GM12864 (cell line): Measurements from ENCODE around the gene TGFBI.

Experiments
- DNase-seq: peaks from one replicate; pipeline ENCODE4 v3.0.0-alpha.2; 2011; ENCODE audit warnings: low read depth
- H3K4me3 ChIP-seq: 2 replicates; pipeline ENCODE4 v1.5.1; 2011; ENCODE audit warnings: mild to moderate bottlenecking, low read depth, low read length, control low read depth
- CTCF ChIP-seq: IDR thresholded peaks from 2 replicates; pipeline ENCODE4 v1.5.1; 2011; ENCODE audit warnings: low read depth, mild to moderate bottlenecking, moderate library complexity, low read length, control low read depth, inconsistent platforms; ENCODE audit errors: missing control alignments

TGFBI gene

DNA sequence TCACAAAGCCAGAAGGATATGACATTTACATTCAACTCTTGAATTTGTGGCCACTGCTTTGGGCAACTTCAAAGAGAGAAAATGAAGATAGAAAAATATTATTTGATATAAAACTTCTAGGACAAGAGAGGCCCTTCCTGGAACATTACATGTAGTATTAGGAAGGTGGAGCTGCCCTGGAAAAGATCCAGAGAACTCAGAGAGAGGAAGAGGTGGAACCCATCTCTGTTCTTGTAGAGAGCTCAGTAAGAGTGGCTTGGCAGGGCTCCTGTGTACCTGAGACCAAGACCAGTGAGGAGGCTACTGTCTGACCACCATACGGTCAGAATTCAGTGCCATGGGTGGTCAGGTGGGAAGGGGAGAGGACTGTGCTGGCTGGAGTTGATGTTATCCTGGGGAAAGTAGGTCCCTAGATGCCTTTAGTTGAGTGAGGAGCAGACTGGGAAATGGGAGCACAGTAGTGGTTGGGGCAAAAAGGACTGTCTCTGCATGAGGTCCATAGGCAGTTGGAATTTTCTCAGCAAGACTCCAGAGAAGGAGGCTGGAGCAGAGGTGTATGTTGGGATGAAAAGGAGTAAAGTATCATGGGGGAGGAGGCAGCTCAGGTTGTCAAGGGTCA is 7.6 kb downstream of the TGFBI start:
- no peak for DNase-seq
- TF ChIP-seq CTCF, result no peak
- no peak overlapping the region for H3K4me3 ChIP-seq

GRCh38 chr5:136037001-136037705 is 8.4 kb downstream of the TGFBI start:
- no peak for DNase-seq
- no peak for TF ChIP-seq CTCF
- H3K4me3 ChIP-seq, result no peak overlapping the region

DNA sequence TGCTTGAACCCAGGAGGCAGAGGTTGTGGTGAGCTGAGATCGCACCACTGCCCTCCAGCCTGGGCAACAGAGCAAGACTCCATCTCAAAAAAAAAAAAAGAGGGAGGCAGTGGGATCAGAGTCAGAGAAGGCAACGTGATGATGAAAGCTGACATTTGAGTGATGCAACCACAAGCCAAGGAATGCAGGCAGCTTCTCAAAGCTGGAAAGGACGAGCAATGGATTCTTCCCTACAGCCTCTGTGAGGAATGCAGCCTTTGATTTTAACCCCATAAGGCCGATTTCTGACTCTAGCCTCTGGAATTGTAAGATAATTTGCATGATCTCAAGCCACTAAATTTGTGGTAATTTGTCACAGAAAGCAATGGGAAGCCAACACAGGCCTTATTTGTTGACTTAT is 9.8 kb downstream of the TGFBI start:
- TF ChIP-seq CTCF, result no peak
- no peak overlapping the region for H3K4me3 ChIP-seq
- no peak for DNase-seq

DNA sequence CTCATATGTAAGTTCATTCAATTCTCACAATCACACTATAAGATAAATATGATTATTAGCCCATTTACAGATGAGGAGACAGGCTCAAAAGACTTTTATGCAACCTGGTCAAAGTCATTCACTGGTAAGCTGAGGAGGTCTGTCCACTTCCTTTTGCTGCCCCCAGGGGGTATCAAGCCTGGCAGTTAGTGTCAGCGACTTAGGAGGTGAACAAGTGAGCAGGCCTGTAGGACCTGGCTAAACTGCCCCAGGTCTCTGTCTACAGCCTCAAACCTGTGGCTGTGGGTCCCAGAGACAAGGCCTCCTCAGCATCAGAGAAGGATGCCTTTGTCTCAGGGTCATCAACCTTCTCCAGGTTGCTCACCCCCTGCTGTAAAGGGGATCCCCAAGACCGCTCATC is 10.4 kb downstream of the TGFBI start:
- no peak overlapping the region for H3K4me3 ChIP-seq
- DNase-seq, result no peak
- no peak for TF ChIP-seq CTCF

DNA sequence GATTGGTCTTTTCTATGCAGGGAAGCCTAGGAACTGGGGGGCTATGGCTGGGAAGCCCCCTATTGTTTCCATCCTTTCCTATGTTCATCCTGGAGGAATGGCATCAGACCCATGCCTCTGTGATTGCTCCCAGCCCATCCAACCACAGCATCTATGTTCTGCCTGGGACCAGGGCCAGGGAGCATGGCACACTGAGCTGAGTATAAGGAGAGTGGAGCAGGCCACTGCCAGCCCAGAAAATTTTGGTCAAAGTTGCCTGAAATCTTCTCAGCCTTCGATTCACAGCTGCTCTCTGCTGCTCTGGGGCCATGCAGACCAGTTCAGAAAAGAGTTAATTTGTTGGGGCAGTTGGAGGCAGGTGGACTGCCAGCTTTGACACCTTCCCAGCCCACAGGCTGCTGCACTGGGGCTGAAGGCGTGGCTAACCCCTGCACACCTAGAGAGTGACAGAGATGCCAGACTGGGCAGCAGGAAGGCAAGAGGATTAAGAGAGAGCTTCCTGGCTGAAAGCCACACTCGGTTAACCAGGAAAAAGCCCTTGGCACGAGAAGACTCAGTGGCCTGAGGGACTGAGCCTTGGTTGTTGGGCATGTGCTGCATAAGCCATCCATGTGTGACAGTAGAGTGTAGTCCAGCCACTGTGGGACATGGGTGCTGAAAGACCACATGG is 12.1 kb downstream of the TGFBI start:
- DNase-seq, result no peak
- no peak overlapping the region for H3K4me3 ChIP-seq

DNA sequence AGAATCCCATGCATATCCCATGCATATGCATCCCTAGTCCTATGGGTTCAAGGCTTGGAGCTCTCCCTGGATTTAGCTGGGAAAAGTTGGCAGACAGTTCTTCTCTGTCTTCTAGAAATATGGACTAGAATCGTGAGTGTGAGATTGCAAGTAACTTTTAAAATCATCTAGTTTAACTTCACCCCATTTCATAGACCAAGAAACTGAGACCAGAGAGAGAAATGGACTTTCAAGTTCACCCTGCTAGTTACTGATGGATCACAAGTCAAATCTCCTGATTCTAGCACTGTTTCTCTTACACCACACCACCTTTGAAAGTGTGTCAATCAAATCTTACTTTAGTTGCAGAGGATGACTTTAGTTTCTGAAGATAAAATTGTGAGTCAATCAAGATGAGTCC is 13.4 kb downstream of the TGFBI start:
- DNase-seq, result no peak
- no peak overlapping the region for H3K4me3 ChIP-seq
- no peak for TF ChIP-seq CTCF

More for the DNA sequence above, 12.1 kb downstream of the TGFBI start:
- TF ChIP-seq CTCF, result no peak
